ENCODE measurements around the gene GAB2. TPM values are rescaled to one million over a fixed set of nuclear protein-coding genes. Genes with fewer than 3 reads are reported as not detected.

GAB2 gene
- total and polyA plus RNA-seq, 2 of the 13 experiments (the other 11 are each of a cell fraction or from before 2014, with no cell fraction given): 4.1 to 8.6 TPM

- TF ChIP-seq, protein P1, sequence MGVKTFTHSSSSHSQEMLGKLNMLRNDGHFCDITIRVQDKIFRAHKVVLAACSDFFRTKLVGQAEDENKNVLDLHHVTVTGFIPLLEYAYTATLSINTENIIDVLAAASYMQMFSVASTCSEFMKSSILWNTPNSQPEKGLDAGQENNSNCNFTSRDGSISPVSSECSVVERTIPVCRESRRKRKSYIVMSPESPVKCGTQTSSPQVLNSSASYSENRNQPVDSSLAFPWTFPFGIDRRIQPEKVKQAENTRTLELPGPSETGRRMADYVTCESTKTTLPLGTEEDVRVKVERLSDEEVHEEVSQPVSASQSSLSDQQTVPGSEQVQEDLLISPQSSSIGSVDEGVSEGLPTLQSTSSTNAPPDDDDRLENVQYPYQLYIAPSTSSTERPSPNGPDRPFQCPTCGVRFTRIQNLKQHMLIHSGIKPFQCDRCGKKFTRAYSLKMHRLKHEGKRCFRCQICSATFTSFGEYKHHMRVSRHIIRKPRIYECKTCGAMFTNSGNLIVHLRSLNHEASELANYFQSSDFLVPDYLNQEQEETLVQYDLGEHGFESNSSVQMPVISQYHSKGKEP (CRISPR knock-in tag; IDR thresholded peaks at IDR 0.05): no peak; the same call in 1 of the 2 replicates
- TF ChIP-seq, protein P2, sequence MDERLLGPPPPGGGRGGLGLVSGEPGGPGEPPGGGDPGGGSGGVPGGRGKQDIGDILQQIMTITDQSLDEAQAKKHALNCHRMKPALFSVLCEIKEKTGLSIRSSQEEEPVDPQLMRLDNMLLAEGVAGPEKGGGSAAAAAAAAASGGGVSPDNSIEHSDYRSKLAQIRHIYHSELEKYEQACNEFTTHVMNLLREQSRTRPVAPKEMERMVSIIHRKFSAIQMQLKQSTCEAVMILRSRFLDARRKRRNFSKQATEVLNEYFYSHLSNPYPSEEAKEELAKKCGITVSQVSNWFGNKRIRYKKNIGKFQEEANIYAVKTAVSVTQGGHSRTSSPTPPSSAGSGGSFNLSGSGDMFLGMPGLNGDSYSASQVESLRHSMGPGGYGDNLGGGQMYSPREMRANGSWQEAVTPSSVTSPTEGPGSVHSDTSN (CRISPR knock-in tag; IDR thresholded peaks at IDR 0.05): peak; percentile 59; the same call in 1 of the 2 replicates
- TF ChIP-seq ZMYM4 (CRISPR knock-in tag; IDR thresholded peaks at IDR 0.05) (peak; percentile 96), ZNF557 (CRISPR knock-in tag; IDR thresholded peaks at IDR 0.05) (peak; percentile 96), HMG20A (CRISPR knock-in tag; IDR thresholded peaks at IDR 0.05; ENCODE audit: borderline replicate concordance) (peak; percentile 99), MXI1 (IDR thresholded peaks at IDR 0.05; ENCODE audit: borderline replicate concordance, low read depth, low read length) (peak; percentile 59; the same call in 1 of the 3 replicates), SCMH1 (CRISPR knock-in tag; IDR thresholded peaks at IDR 0.05; ENCODE audit: borderline replicate concordance) (no peak), JUNB (CRISPR knock-in tag; IDR thresholded peaks at IDR 0.05; ENCODE audit: borderline replicate concordance) (peak; percentile 43; the same call in 1 of the 2 replicates), KDM6A (CRISPR knock-in tag; IDR thresholded peaks at IDR 0.05; ENCODE audit: low read depth) (peak; percentile 75), MTA3 (CRISPR knock-in tag; IDR thresholded peaks at IDR 0.05) (no peak), SATB2 (CRISPR knock-in tag; IDR thresholded peaks at IDR 0.05) (no peak), ESRRA (CRISPR knock-in tag; IDR thresholded peaks at IDR 0.05; ENCODE audit: low read depth) (peak; percentile 80), ZFP91 (CRISPR knock-in tag; IDR thresholded peaks at IDR 0.05; ENCODE audit: borderline replicate concordance) (no peak; the same call in 1 of the 2 replicates), RNF2 (conservative IDR thresholded peaks at IDR 0.05; ENCODE audit: low read depth) (no peak)
- TF ChIP-seq, protein P3, sequence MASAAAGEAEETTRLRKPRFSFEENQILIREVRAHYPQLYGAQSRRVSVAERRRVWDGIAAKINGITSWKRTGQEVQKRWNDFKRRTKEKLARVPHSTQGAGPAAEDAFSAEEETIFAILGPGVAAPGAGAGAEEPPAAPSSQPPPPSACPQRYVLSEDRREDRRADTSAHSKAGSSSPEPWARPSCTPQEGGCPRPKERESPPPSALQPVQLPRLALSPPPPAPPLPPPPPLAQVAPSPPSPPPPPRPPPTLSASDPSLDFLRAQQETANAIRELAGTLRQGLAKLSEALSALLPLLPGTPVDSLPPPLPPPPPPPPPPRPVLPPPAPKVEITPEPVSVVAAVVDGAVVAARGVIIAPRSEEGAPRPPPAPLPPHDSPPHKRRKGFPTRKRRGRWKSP (CRISPR knock-in tag; IDR thresholded peaks at IDR 0.05): peak; percentile 79; the same call in 1 of the 2 replicates
- TF ChIP-seq, protein P4, sequence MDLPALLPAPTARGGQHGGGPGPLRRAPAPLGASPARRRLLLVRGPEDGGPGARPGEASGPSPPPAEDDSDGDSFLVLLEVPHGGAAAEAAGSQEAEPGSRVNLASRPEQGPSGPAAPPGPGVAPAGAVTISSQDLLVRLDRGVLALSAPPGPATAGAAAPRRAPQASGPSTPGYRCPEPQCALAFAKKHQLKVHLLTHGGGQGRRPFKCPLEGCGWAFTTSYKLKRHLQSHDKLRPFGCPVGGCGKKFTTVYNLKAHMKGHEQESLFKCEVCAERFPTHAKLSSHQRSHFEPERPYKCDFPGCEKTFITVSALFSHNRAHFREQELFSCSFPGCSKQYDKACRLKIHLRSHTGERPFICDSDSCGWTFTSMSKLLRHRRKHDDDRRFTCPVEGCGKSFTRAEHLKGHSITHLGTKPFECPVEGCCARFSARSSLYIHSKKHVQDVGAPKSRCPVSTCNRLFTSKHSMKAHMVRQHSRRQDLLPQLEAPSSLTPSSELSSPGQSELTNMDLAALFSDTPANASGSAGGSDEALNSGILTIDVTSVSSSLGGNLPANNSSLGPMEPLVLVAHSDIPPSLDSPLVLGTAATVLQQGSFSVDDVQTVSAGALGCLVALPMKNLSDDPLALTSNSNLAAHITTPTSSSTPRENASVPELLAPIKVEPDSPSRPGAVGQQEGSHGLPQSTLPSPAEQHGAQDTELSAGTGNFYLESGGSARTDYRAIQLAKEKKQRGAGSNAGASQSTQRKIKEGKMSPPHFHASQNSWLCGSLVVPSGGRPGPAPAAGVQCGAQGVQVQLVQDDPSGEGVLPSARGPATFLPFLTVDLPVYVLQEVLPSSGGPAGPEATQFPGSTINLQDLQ (CRISPR knock-in tag; IDR thresholded peaks at IDR 0.05): no peak
- TF ChIP-seq, protein P5, sequence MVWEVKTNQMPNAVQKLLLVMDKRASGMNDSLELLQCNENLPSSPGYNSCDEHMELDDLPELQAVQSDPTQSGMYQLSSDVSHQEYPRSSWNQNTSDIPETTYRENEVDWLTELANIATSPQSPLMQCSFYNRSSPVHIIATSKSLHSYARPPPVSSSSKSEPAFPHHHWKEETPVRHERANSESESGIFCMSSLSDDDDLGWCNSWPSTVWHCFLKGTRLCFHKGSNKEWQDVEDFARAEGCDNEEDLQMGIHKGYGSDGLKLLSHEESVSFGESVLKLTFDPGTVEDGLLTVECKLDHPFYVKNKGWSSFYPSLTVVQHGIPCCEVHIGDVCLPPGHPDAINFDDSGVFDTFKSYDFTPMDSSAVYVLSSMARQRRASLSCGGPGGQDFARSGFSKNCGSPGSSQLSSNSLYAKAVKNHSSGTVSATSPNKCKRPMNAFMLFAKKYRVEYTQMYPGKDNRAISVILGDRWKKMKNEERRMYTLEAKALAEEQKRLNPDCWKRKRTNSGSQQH (CRISPR knock-in tag; IDR thresholded peaks at IDR 0.05; ENCODE audit: low read depth): peak; percentile 73; the same call in 1 of the 2 replicates
Observed at GRCh38 chr11:78290293-78291176, 127.1 kb downstream of the GAB2 start (continued).
